Measurements from ENCODE around the gene ANKLE2. TPM values are rescaled to one million over a fixed set of nuclear protein-coding genes. Genes with fewer than 3 reads are reported as not detected.

Gene ANKLE2
- total RNA-seq, 3 donors from 2014 or later, result 48.3 to 60.7 (median 52.5) TPM

DNA sequence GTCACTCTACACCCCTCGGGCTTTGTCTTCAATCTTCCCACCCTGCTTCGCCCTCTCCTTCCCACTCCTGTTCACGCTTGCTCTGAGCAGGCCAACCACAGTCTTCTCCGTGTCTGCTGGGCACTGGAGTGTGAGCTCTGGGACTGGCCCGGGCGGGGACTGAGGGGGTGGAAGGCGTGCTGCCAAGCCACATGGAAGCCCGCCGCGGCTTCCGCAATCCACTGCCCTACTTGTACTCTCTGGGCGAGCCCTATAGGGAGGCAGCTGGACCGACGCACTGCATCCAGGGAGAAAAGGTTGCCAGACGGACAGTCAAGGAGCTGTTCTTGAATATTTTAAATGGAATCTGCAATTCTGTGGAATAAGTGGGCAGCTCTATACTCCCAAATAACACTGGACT lies 42.3 kb upstream of the ANKLE2 start:
- TF ChIP-seq, protein P1, sequence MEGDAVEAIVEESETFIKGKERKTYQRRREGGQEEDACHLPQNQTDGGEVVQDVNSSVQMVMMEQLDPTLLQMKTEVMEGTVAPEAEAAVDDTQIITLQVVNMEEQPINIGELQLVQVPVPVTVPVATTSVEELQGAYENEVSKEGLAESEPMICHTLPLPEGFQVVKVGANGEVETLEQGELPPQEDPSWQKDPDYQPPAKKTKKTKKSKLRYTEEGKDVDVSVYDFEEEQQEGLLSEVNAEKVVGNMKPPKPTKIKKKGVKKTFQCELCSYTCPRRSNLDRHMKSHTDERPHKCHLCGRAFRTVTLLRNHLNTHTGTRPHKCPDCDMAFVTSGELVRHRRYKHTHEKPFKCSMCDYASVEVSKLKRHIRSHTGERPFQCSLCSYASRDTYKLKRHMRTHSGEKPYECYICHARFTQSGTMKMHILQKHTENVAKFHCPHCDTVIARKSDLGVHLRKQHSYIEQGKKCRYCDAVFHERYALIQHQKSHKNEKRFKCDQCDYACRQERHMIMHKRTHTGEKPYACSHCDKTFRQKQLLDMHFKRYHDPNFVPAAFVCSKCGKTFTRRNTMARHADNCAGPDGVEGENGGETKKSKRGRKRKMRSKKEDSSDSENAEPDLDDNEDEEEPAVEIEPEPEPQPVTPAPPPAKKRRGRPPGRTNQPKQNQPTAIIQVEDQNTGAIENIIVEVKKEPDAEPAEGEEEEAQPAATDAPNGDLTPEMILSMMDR (IDR thresholded peaks at IDR 0.05), result no peak
- intact Hi-C loops (cut with DNase I, micrococcal nuclease), result no loop called here
- no peak overlapping the region for H3K4me3 ChIP-seq
- H3K4me1 ChIP-seq (ENCODE audit: low read depth), result no peaks in the 10 kb centered on the region
- H3K9me3 ChIP-seq, result no peaks in the 10 kb centered on the region
- peaks cover 27% of the 10 kb centered on the region for H3K36me3 ChIP-seq (ENCODE audit: low read depth)
- DNase-seq, result no peak
- ATAC-seq, result no peak

DNA sequence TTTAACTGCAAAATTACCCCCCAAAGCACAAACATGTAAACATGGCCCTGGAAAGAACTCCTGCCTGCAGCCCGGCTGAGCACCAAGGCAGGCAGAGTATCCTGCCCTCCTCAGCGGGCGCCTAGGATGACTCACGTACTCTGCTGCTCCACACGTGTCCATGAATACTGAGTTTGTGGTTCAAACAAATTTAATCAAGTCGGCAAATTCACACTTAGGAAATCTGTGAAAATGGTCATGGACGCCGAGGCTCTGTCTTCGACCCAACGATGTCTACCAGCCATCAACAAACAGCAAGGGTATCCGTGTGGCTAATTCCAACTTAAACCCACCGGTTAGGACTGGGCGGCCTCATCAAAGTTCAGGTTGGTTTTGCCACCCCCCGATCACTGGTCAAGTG lies 41.5 kb upstream of the ANKLE2 start:
- ATAC-seq, result no peak
- Histone ChIP-seq H3K9me3 (no peaks in the 10 kb centered on the region), H3K36me3 (ENCODE audit: low read depth) (peaks cover 34% of the 10 kb centered on the region), H3K4me3 (no peak overlapping the region), H3K4me1 (ENCODE audit: low read depth) (no peaks in the 10 kb centered on the region)
- DNase-seq, result no peak
- TF ChIP-seq, protein P1 (IDR thresholded peaks at IDR 0.05), result no peak
- intact Hi-C loops (cut with DNase I, micrococcal nuclease), result no loop called here

DNA sequence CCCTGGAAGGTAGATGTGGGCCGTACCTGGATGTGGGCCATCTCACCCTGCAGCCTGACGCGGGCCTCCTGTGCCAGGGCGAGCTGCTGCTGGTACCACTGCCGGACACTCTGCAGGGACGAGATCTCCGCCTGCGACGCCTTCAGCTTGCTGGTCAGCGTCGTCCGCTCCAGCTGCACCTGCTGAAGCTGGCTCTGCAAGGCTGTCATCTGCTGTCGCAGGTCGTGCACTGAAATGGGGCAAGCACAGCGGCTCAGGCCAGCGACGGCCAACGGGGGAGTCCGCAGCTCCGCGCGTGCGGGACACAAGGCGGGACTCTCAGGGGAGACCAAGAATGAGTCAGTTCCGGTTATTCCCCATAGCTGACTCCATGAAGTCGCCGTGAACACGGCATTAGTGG lies 40.1 kb upstream of the ANKLE2 start:
- intact Hi-C loops (cut with DNase I, micrococcal nuclease), result no loop called here
- ATAC-seq, result no peak
- Histone ChIP-seq H3K4me1 (ENCODE audit: low read depth) (no peaks in the 10 kb centered on the region), H3K9me3 (no peaks in the 10 kb centered on the region), H3K36me3 (ENCODE audit: low read depth) (peaks cover 47% of the 10 kb centered on the region), H3K4me3 (no peak overlapping the region)
- TF ChIP-seq, protein P1 (IDR thresholded peaks at IDR 0.05), result no peak
- DNase-seq, result no peak

DNA sequence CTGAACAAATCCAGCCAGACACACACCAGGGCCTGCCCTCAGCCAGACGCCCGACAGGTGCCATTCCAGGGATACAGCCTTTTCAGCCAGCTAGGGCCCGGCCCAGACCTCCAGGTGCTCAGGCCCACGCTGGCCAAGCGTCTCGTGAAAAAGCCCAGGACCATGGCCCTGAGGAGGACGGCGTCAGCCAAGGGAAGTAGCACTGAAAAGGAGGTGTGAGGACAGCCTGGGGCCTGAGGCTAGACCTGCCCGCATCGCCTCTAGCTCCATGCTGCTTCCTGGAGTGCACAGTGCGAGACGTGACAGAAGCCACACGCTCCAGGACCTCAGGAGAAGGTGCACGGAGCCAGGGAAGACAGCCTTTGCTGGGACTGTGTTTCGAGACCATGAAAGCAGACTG lies 37.2 kb upstream of the ANKLE2 start:
- no peak for DNase-seq
- no peak for ATAC-seq
- Histone ChIP-seq H3K9me3 (no peaks in the 10 kb centered on the region), H3K36me3 (ENCODE audit: low read depth) (peaks cover 58% of the 10 kb centered on the region), H3K4me3 (no peak overlapping the region), H3K4me1 (ENCODE audit: low read depth) (no peaks in the 10 kb centered on the region)
- TF ChIP-seq, protein P1 (IDR thresholded peaks at IDR 0.05), result no peak
- intact Hi-C loops (cut with DNase I, micrococcal nuclease), result no loop called here

DNA sequence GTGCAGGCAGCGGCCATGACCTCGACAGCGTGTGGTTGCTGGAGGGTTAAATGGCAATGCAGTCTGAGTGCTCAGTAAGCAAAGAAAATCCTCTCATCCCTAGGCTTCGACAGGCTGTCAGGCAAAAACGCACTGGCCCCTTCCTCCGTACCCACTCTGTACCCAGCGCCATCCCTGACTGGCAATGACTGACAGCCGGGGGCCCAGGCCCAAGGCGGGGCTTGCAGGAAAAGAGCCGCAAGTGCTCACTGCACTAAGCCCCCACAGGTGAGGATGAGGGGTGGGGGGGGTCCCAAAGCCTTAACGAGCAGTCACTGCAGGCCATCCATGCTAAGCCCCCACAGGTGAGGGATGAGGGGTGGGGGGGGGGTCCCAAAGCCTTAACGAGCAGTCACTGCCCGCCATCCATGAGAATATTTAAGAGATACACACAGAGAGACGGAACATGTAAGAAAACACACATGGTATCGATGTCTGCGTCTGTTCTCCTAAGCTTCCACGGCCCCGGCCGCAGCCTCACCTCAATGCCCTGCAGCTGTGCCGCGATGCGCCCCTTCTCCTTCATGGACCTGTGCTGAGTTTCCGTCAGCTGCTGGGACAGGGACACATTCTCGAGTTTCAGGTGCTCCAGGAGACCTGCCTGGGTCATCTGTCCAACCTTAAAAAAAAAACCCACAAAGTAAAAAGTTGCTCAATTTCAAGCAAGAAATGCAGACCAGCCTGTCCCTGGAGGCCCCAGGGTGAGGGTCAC lies 36.4 kb upstream of the ANKLE2 start:
- ATAC-seq, result no peak
- TF ChIP-seq, protein P1 (IDR thresholded peaks at IDR 0.05), result no peak

More for the DNA sequence above, 36.4 kb upstream of the ANKLE2 start:
- H3K4me3 ChIP-seq, result no peak overlapping the region
- H3K4me1 ChIP-seq (ENCODE audit: low read depth), result no peaks in the 10 kb centered on the region
- intact Hi-C loops (cut with DNase I, micrococcal nuclease), result no loop called here
- peaks cover 54% of the 10 kb centered on the region for H3K36me3 ChIP-seq (ENCODE audit: low read depth)
- no peak for DNase-seq
- no peaks in the 10 kb centered on the region for H3K9me3 ChIP-seq

Data from mucosa of descending colon (tissue), 3 donors.